GM19395 (cell line): ENCODE results near the gene GRIN1.
"Not testable (repeated sequence)": the region's sequence is repeated elsewhere in the genome, so short reads cannot be mapped to it uniquely, and the experiment has no call there.

Source experiments
- ATAC-seq: cut with Tn5 transposase; IDR thresholded peaks from one replicate; pipeline ENCODE4 v1.9.1; 2021; ENCODE audit warnings: mild to moderate bottlenecking, moderate library complexity; ENCODE audit not compliant: unreplicated experiment

GRIN1 gene

GRCh38 chr9:137127301-137128157 lies 11.4 kb upstream of the GRIN1 start:
- no peak for ATAC-seq

DNA sequence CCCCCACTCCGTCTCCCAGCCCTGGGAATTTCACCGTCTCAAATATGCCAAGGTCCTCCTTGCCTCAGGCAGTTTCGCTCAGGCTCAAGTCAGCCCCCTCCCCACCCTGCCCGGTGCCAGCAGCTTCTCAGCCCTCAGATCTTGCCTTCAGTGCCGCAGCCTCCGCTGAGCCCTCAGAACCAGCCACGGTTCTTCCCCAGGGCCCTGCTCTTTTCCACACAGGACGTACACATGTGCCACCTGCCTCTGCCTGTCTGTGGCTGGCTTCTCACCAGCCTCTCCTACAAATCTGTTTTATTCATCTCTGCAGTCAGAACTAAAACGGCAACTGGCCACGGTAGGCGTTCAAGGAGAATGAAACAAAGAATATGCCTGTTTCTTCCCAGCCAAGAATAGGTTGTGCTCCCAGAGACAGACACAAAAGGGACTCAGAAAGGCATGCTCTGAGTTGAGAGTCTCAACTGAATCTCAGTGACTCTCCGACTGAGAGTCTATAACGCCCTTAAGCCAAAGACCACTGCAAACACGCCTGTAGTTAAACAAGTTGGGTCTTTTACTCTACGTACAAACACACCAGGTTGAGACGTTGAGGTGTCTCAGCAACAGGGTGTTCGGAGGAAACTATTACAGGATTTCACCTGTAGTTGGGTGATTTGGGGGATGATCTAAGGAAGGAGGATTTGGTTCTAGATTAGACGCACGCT lies 10.6 kb upstream of the GRIN1 start:
- peak; percentile 6 for ATAC-seq

DNA sequence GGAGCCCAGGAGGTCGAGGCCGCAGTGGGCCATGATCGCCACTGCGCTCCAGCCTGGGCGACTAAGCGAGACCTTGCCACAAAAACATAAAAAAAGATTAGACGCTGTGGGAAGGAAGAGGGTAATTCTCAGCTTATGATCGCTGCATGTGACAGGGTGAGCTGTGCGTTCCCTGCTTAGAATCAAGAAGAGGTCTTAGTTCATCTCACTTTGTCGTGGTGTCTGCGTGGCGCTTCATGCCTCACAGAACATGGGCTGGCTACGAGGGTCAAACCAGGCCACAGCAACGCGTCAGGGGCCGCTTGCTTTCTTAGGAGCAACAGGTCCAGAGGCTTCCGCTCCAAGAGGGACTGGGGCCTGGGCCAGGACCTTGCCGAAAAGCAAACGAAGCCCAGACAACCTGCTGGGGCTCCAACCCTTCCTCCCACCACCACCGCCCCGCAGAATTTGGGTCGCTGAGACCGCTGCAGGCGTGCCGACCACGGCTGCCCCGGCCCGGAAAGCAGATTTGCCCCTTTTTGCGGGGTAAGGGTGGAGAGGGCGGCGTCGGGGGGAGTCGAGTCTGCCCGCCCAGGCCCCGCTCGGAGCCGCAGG lies 10.0 kb upstream of the GRIN1 start:
- peak; percentile 8 for ATAC-seq

- ATAC-seq = peak; percentile 75
These were observed 9.3 kb upstream of the GRIN1 start for GRCh38 chr9:137129456-137130175.

GRCh38 chr9:137130176-137130755 lies 8.7 kb upstream of the GRIN1 start:
- peak; percentile 5 for ATAC-seq

- no peak for ATAC-seq
These were observed 4.8 kb upstream of the GRIN1 start for GRCh38 chr9:137134191-137134590.

DNA sequence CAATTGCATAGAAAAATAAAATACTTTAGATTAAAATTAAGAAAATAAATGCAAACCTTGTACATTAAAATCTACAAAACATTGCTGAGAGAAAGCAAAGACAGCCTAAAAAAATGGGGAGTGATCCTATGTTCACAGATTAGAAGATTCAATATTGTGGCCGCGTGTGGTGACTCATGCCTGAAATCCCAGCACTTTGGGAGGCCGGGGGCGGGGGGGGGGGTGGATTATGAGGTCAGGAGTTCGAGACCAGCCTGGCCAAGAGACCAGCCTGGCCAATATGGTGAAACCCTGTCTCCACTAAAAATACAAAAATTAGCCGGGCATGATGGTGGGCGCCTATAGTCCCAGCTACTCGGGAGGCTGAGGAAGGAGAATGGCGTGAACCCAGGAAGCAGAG lies 3.8 kb upstream of the GRIN1 start:
- not testable (repeated sequence) for ATAC-seq

GRCh38 chr9:137136261-137136880 lies 2.6 kb upstream of the GRIN1 start:
- no peak for ATAC-seq

DNA sequence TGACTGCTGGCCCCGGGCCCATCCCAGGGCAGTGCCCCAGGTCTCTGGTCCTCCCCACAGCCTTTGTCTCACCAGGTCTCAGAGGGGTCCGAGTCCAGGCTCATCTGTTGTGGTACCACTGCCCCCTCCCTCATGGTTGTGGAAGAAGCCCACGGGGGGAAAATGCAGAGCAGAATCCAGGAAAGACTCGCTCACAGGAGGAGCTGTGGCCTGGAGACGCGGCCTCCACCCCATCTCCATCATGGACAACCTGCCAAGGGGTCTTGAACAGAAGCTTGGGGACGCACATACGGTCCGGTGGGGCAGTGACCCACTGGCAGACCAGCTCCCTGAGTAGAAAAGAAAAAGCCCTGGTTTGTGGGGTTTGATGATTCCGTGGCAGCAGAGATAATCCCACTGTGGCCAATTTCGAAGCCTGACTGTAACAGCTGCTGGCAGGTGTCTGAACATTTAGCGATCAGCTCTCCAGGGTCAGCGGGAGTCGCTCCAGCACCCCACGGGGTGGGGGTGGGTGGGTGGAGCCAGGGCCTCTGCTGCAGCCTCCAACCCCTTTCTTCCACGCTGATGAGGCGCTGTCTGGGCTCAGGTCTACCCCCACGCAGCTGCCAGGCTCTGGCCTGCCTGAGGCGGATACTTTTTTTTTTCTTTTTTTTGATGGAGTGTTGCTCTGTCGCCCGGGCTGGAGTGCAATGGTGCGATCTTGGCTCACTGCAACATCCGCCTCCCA lies 1.9 kb upstream of the GRIN1 start:
- ATAC-seq = no peak

DNA sequence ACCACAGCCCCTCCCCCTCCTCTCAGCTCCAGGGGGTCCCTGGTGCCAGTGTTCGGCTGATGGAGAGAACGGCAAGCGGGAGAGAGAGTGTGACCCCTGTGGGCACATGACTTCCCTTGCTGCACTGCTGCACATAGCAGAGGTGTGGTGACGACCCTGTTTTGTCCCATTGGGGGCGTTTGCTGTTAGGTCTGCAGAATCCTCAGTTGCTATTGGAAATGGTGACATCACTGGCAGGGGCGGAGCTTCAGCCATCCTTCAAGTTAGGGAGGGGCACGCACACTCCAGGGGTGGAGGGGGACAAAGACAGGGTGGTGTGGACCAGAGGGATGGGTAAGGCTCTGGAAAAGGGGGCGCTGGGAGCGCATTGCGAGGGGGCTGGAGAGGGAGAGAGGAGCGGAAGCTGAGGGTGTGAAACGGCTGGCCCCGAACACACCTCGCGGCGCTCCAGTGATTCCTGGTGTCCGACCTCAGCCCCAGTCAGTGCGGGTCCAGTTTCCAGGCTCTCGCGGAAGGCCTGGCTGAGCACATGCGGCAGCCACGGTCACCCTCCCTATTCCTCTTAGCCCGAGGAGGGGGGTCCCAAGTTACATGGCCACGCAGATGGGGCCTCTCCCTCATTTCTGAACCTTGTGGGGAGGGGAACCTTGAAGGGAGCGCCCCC lies 764 bp upstream of the GRIN1 start:
- no peak for ATAC-seq

- ATAC-seq = no peak
These were observed 655 bp downstream of the GRIN1 start for GRCh38 chr9:137139468-137140150.

- ATAC-seq = no peak
These were observed 1.4 kb downstream of the GRIN1 start for GRCh38 chr9:137140151-137141012.

DNA sequence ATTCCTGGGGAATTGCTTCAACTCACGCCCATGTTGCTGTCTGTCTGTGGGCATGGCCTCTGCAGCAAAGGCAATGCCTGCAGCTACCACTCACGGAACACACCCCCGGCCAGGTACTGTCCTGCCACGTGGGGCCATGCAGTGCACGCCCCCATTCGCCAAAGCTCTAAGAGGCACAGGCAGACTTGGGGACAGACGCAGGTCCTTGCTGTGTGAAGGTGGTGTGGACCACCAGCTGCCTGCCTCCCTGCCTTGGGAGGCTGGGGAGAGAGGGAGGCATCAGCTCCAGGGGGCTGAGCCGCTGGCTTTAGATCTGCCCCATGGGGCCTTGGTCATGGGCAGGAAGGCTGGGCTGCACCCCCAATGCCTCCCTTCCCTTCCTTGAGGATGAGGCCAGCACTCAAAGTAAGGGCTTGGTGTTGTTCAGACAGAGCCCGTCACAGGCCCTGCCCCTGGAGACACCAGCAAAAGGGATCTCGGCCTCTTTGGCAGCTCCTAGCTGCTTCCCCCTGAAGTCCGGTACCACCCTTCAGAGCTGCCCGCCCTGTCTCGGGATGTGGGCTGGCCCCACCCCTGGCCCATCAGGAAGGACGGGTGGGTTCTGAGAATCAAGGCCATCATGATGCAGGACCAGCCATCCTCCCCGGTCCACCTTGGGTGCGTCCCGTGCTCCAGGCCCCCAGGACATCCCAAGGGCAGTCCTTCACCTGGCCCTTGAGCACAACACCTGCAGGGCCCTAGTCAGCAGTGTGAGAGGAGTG lies 2.3 kb downstream of the GRIN1 start:
- ATAC-seq = no peak

DNA sequence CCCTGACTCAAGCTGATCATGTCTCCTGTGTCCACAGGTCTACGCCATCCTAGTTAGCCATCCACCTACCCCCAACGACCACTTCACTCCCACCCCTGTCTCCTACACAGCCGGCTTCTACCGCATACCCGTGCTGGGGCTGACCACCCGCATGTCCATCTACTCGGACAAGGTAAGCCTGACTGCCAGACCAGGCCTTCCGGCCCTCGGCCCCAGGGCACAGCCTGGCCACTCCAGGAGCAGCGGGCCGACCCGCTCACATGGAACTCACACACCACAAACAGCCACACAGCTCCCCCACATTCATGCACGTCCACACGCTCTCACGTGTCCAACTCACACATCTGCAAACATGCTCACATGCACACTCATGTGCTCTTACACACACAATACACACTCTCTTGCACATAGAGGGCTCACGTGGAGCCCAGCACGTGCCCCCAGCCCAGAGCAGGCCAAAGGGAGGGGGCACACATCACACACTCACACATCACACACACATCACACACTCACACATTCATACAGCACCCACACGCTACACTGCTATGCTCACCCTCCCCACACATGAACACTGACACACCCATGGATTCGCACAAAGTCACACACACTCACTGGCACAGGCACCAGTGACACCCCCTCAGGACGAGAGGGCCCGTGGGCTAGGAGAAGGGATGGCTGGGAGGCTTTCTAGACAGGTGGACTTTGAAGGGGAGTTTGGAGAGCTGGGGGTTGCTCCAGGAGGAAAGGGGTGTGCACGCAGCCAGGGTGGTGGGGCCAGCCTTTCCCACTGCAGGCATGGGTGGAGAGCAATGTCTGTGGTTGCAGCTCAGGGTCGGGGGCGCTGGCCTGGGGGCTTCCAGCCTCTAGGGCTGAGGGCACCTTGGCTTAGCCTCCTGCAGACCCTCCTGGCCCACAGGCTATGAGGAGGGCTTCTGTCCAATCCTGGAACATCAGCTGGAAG lies 3.3 kb downstream of the GRIN1 start:
- ATAC-seq = no peak

DNA sequence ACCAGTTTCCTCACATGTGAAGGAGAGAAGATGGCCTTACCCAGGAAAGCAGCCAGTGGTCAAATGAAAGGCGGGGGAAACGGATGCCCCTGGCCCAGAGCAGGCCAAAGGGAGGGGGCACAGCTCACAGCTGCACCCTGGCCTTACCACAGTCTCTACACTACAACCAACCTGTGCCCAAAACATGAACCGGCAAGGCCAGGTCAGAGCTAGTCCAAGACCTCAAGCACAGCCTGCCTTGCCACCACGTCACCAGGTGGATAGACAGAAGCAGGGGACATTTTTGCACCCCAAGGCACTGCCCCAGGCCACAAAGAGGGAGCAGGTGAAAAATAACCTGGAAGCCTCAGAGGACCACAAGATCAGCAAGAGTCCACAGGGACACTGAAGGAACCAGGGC lies 4.5 kb downstream of the GRIN1 start:
- ATAC-seq = no peak
